HepG2 (cell line): ENCODE data around the gene PPA2. TPM values are rescaled to one million over a fixed set of nuclear protein-coding genes. Genes with fewer than 3 reads are reported as not detected.

Experiments
- ESRRA ChIP-seq: sonication (generic); formaldehyde crosslinking; IDR thresholded peaks from 2 replicates; pipeline ENCODE4 v1.5.1; 2020; ENCODE audit warnings: mild to moderate bottlenecking, low read depth, missing genetic modification reagents
- EZH2 ChIP-seq: conservative IDR thresholded peaks from 2 replicates; pipeline ENCODE4 v1.6.1; 2012; ENCODE audit warnings: mild to moderate bottlenecking, low read depth, low read length, moderate library complexity
- GATAD2A ChIP-seq: IDR thresholded peaks from 2 replicates; pipeline ENCODE4 v1.6.1; 2016
- KLF9 ChIP-seq: IDR thresholded peaks from 2 replicates; pipeline ENCODE4 v1.6.1; 2016; ENCODE audit warnings: low read depth
- NFE2L2 ChIP-seq: fragments of 150-350 bp; IDR thresholded peaks from 2 replicates; pipeline ENCODE4 v1.6.1; 2014; ENCODE audit warnings: low read length
- NFIC ChIP-seq: IDR thresholded peaks from 2 replicates; pipeline ENCODE4 v1.6.1; 2012; ENCODE audit warnings: mild to moderate bottlenecking, low read length, inconsistent platforms
- PCBP2 ChIP-seq: fragments of 200-400 bp; formaldehyde crosslinking; optimal IDR thresholded peaks from 2 replicates; pipeline ENCODE3; 2018; ENCODE audit warnings: low read length, low read depth; ENCODE audit not compliant: poor library complexity, severe bottlenecking
- SMYD3 ChIP-seq: sonication (generic); formaldehyde crosslinking; IDR thresholded peaks from 2 replicates; pipeline ENCODE4 v1.8.1; 2023; ENCODE audit warnings: mild to moderate bottlenecking, missing genetic modification reagents
- SOX6 ChIP-seq, 2 experiments: fragments of 450-650 bp in 1 of 2; sonication (generic) in 1 of 2; formaldehyde crosslinking in 1 of 2; IDR thresholded peaks; 2 replicates each; pipeline versions ENCODE4 v1.4.0 to v1.6.1; 2017 to 2020; ENCODE audit warnings: antibody characterized with exemption in 1 of 2, mild to moderate bottlenecking in 1 of 2, missing genetic modification reagents in 1 of 2
- SRY ChIP-seq: sonication (generic); formaldehyde crosslinking; IDR thresholded peaks from 2 replicates; pipeline ENCODE4 v1.8.0; 2022; ENCODE audit warnings: mild to moderate bottlenecking, missing genetic modification reagents
- TCF7L2 ChIP-seq: IDR thresholded peaks from 2 replicates; pipeline ENCODE4 v1.6.1; 2011; ENCODE audit warnings: mild to moderate bottlenecking, low read depth, low read length, moderate library complexity
- YY1 ChIP-seq: IDR thresholded peaks from 2 replicates; pipeline ENCODE4 v1.6.1; 2011; ENCODE audit warnings: low read length, low read depth, moderate library complexity, mild to moderate bottlenecking; ENCODE audit not compliant: insufficient read depth, insufficient replicate concordance
- ZFP36L1 ChIP-seq: sonication (generic); formaldehyde crosslinking; IDR thresholded peaks from 2 replicates; pipeline ENCODE4 v1.8.0; 2022; ENCODE audit warnings: mild to moderate bottlenecking, missing genetic modification reagents, moderate library complexity
- ZNF260 ChIP-seq: sonication (generic); formaldehyde crosslinking; IDR thresholded peaks from 2 replicates; pipeline ENCODE4 v1.4.0; 2020; ENCODE audit warnings: missing genetic modification reagents, low read depth, mild to moderate bottlenecking, borderline replicate concordance
- ZNF605 ChIP-seq: sonication (generic); formaldehyde crosslinking; IDR thresholded peaks from 2 replicates; pipeline ENCODE4 v1.8.0; 2022; ENCODE audit warnings: mild to moderate bottlenecking, missing genetic modification reagents
- ZNF644 ChIP-seq: IDR thresholded peaks from 2 replicates; pipeline ENCODE4 v1.6.1; 2016; ENCODE audit warnings: low read depth
- polyA plus RNA-seq, 8 experiments: library from polyadenylated mRNA; depleted of rRNA in 3 of 8; stranded (reverse) in 7 of 8; unstranded in 1 of 8; fragments of >200 nt; fragmentation: Illumina TruSeq in 4 of 8; extraction: Trizol in 4 of 8; gene quantifications; 2 replicates each; pipeline versions ENCODE4 v1.2.1 to v1.2.3, GENCODE V29; 2011 to 2016; ENCODE audit warnings: low read depth in 4 of 8, missing spikeins in 1 of 8, mixed read lengths in 1 of 8; ENCODE audit not compliant: insufficient read depth in 1 of 8
- total RNA-seq, 5 experiments: library from RNA; depleted of rRNA; stranded (reverse); fragments of >200 nt; fragmentation: Illumina TruSeq; extraction: Trizol; gene quantifications; 2 replicates each; pipeline ENCODE4 v1.2.3, GENCODE V29; 2016; ENCODE audit warnings: low read depth in 1 of 5
- TF ChIP-seq, protein P1 (sequence below): sonication (generic); formaldehyde crosslinking; IDR thresholded peaks from 2 replicates; pipeline ENCODE4 v1.4.0; 2020; ENCODE audit warnings: mild to moderate bottlenecking, missing genetic modification reagents
- TF ChIP-seq, protein P2 (sequence below): sonication (generic); formaldehyde crosslinking; IDR thresholded peaks from 2 replicates; pipeline ENCODE4 v1.5.0; 2020; ENCODE audit warnings: missing genetic modification reagents, mild to moderate bottlenecking, borderline replicate concordance
- TF ChIP-seq, protein P3 (sequence below): sonication (generic); formaldehyde crosslinking; IDR thresholded peaks from 2 replicates; pipeline ENCODE4 v1.4.0; 2020; ENCODE audit warnings: missing genetic modification reagents
- TF ChIP-seq, protein P4 (sequence below), 2 experiments: sonication (generic) in 1 of 2; formaldehyde crosslinking in 1 of 2; IDR thresholded peaks; 2 replicates each; pipeline versions ENCODE4 v1.4.0 to v1.6.1; 2016 to 2020; ENCODE audit warnings: borderline replicate concordance in 1 of 2, low read depth in 1 of 2, mild to moderate bottlenecking in 1 of 2, missing genetic modification reagents in 1 of 2
- TF ChIP-seq, protein P5 (sequence below): sonication (generic); formaldehyde crosslinking; IDR thresholded peaks from 2 replicates; pipeline ENCODE4 v1.5.0; 2020; ENCODE audit warnings: missing genetic modification reagents
- TF ChIP-seq, protein P6 (sequence below): sonication (generic); formaldehyde crosslinking; IDR thresholded peaks from 2 replicates; pipeline ENCODE4 v1.4.0; 2020; ENCODE audit warnings: missing genetic modification reagents

PPA2 gene
- total and polyA plus RNA-seq, 2 of the 13 experiments (the other 11 are each of a cell fraction or from before 2014, with no cell fraction given), result 44.2 to 70.6 TPM

DNA sequence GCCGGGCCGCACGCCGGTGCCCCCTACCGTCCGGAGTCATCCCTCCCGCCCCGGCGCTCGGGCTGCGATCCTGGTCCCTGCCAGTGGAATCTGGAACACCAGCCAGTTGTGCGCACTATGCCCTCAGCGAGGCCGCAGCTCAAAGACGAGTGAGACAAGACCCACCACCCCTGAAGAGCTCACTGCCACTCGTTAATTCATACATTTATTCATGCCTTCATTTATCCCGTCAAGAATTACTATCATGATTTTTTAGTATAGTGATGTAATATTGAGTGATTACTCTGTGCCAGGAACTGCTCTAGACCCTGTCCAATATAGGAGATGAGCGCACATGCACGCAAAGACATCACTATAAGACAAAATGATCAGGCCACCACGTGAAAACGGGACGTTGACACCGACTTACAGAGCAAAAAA is 247 bp upstream of the PPA2 start (continued):
- TF ChIP-seq, protein P1, sequence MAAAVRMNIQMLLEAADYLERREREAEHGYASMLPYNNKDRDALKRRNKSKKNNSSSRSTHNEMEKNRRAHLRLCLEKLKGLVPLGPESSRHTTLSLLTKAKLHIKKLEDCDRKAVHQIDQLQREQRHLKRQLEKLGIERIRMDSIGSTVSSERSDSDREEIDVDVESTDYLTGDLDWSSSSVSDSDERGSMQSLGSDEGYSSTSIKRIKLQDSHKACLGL (CRISPR knock-in tag), result no peak
- TF ChIP-seq, protein P2, sequence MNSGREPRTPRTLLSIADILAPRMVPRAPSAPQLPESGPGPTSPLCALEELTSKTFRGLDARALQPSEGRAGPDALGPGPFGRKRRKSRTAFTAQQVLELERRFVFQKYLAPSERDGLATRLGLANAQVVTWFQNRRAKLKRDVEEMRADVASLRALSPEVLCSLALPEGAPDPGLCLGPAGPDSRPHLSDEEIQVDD (CRISPR knock-in tag), result no peak
- TF ChIP-seq SMYD3 (peak; percentile 62; the same call in 1 of the 2 replicates), GATAD2A (CRISPR knock-in tag) (peak; percentile 53; the same call in 1 of the 2 replicates), PCBP2 (no peak), TCF7L2 (no peak), YY1 (no peak), NFIC (no peak), SRY (no peak), ESRRA (peak; percentile 77; the same call in 1 of the 2 replicates), SOX6 (IDR thresholded peaks at IDR 0.05) (no peak), SOX6 (CRISPR knock-in tag; IDR thresholded peaks at IDR 0.05) (no peak), NFE2L2 (no peak), KLF9 (CRISPR knock-in tag) (no peak), ZNF260 (no peak), ZFP36L1 (CRISPR knock-in tag) (no peak), ZNF605 (no peak; the same call in 1 of the 2 replicates), ZNF644 (peak; percentile 59; the same call in 1 of the 2 replicates), EZH2 (no peak)
- TF ChIP-seq, protein P3, sequence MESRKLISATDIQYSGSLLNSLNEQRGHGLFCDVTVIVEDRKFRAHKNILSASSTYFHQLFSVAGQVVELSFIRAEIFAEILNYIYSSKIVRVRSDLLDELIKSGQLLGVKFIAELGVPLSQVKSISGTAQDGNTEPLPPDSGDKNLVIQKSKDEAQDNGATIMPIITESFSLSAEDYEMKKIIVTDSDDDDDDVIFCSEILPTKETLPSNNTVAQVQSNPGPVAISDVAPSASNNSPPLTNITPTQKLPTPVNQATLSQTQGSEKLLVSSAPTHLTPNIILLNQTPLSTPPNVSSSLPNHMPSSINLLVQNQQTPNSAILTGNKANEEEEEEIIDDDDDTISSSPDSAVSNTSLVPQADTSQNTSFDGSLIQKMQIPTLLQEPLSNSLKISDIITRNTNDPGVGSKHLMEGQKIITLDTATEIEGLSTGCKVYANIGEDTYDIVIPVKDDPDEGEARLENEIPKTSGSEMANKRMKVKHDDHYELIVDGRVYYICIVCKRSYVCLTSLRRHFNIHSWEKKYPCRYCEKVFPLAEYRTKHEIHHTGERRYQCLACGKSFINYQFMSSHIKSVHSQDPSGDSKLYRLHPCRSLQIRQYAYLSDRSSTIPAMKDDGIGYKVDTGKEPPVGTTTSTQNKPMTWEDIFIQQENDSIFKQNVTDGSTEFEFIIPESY, result peak; percentile 61
- TF ChIP-seq, protein P4, sequence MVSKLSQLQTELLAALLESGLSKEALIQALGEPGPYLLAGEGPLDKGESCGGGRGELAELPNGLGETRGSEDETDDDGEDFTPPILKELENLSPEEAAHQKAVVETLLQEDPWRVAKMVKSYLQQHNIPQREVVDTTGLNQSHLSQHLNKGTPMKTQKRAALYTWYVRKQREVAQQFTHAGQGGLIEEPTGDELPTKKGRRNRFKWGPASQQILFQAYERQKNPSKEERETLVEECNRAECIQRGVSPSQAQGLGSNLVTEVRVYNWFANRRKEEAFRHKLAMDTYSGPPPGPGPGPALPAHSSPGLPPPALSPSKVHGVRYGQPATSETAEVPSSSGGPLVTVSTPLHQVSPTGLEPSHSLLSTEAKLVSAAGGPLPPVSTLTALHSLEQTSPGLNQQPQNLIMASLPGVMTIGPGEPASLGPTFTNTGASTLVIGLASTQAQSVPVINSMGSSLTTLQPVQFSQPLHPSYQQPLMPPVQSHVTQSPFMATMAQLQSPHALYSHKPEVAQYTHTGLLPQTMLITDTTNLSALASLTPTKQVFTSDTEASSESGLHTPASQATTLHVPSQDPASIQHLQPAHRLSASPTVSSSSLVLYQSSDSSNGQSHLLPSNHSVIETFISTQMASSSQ (IDR thresholded peaks at IDR 0.05; ENCODE audit: low read depth), result no peak
- TF ChIP-seq, protein P4 (CRISPR knock-in tag; IDR thresholded peaks at IDR 0.05; ENCODE audit: borderline replicate concordance), result 0 out of 2 replicates have a peak, but pooled peaks have one; percentile 58
- TF ChIP-seq, protein P5, sequence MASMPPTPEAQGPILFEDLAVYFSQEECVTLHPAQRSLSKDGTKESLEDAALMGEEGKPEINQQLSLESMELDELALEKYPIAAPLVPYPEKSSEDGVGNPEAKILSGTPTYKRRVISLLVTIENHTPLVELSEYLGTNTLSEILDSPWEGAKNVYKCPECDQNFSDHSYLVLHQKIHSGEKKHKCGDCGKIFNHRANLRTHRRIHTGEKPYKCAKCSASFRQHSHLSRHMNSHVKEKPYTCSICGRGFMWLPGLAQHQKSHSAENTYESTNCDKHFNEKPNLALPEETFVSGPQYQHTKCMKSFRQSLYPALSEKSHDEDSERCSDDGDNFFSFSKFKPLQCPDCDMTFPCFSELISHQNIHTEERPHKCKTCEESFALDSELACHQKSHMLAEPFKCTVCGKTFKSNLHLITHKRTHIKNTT (CRISPR knock-in tag), result no peak
- TF ChIP-seq, protein P6, sequence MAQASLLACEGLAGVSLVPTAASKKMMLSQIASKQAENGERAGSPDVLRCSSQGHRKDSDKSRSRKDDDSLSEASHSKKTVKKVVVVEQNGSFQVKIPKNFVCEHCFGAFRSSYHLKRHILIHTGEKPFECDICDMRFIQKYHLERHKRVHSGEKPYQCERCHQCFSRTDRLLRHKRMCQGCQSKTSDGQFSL (CRISPR knock-in tag), result no peak
